Left lung (tissue), 10 donors: ENCODE data around the gene MYO18B. TPM values are rescaled to one million over a fixed set of nuclear protein-coding genes. Genes with fewer than 3 reads are reported as not detected.

Source experiments
- ATAC-seq: fragments of 200-7000 bp; cut with Tn5 transposase; one replicate; pipeline ENCODE4 v1.9.1; 2020; ENCODE audit warnings: moderate library complexity
- DNase-seq, 4 donors: peaks; one replicate each; pipeline ENCODE4 v3.0.0-alpha.2; 2013 to 2020
- H3K27ac ChIP-seq, 2 donors: fragments of 200-600 bp; sonication (generic) in 1 of 2; one replicate each; pipeline versions ENCODE4 v1.5.0 to v1.8.0; 2020 to 2021
- H3K27me3 ChIP-seq, 2 donors: fragments of 200-600 bp; sonication (generic) in 1 of 2; one replicate each; pipeline versions ENCODE4 v1.5.0 to v1.8.0; 2020 to 2021
- H3K36me3 ChIP-seq, 2 donors: fragments of 200-600 bp; sonication (generic) in 1 of 2; one replicate each; pipeline versions ENCODE4 v1.5.0 to v1.8.0; 2020 to 2021
- H3K4me1 ChIP-seq, 2 donors: fragments of 200-600 bp; one replicate each; pipeline ENCODE4 v1.8.0; 2021
- H3K4me3 ChIP-seq, 2 donors: fragments of 200-600 bp; sonication (generic) in 1 of 2; one replicate each; pipeline versions ENCODE4 v1.5.0 to v1.8.0; 2020 to 2021; ENCODE audit warnings: mild to moderate bottlenecking in 1 of 2
- H3K9me3 ChIP-seq, 2 donors: fragments of 200-600 bp; sonication (generic) in 1 of 2; one replicate each; pipeline versions ENCODE4 v1.5.0 to v1.8.0; 2020 to 2021
- CTCF ChIP-seq, 2 donors: fragments of 200-600 bp; sonication (generic) in 1 of 2; IDR thresholded peaks; one replicate each; pipeline versions ENCODE4 v1.5.0 to v1.8.0; 2021; ENCODE audit warnings: antibody characterized with exemption in 2 of 2
- intact Hi-C, 2 donors: fragments of 100-400 bp; cut with DNase I; formaldehyde crosslinking; loops; one replicate each; pipeline versions ENCODE4 v1.11.2 to v1.14.2; 2022
- polyA plus RNA-seq, 6 donors: library from polyadenylated mRNA; unstranded; fragments of 120-200 nt; gene quantifications; one replicate each; pipeline ENCODE4 v1.2.1, GENCODE V29; 2013; ENCODE audit not compliant: insufficient read length in 6 of 6
- total RNA-seq, 2 donors: library from RNA; stranded (reverse); fragmentation: NEBNext Ultra II Directional; extraction: Animal tissue kit (Norgen Biotek cat#: 25700); gene quantifications; one replicate each; pipeline ENCODE4 v1.2.1, GENCODE V29; 2021
- donor health status: DM: no; HTN: yes; CAD: no.
- donor health status: DM: no; HTN: no; CAD: no.

MYO18B gene
- total and polyA plus RNA-seq, 8 donors, result 0.06 to 0.37 (median 0.15) TPM

GRCh38 chr22:25848954-25849353 lies 107.0 kb downstream of the MYO18B start:
- Histone ChIP-seq H3K4me1 (no peaks in the 10 kb centered on the region), H3K36me3 (no peaks in the 10 kb centered on the region), H3K27me3 (peaks cover 0 to 22% of the 10 kb centered on the region in 2 donors), H3K27ac (no peak overlapping the region), H3K4me3 (no peak overlapping the region), H3K9me3 (no peaks in the 10 kb centered on the region)
- intact Hi-C loops, result no loop called here
- DNase-seq (no peak), ATAC-seq (no peak)
- no peak for TF ChIP-seq CTCF (IDR thresholded peaks at IDR 0.05)

GRCh38 chr22:25849522-25849921 lies 107.5 kb downstream of the MYO18B start:
- Histone ChIP-seq H3K9me3 (no peaks in the 10 kb centered on the region), H3K27me3 (peaks cover 0 to 18% of the 10 kb centered on the region in 2 donors), H3K27ac (no peak overlapping the region), H3K36me3 (no peaks in the 10 kb centered on the region), H3K4me3 (no peak overlapping the region), H3K4me1 (no peaks in the 10 kb centered on the region)
- TF ChIP-seq CTCF (IDR thresholded peaks at IDR 0.05), result no peak
- DNase-seq (no peak), ATAC-seq (no peak)
- intact Hi-C loops, result no loop called here

GRCh38 chr22:25852223-25852622 lies 110.2 kb downstream of the MYO18B start:
- H3K27me3 ChIP-seq, result peaks cover 0 to 26% of the 10 kb centered on the region in 2 donors
- DNase-seq, result no peak
- no peak for ATAC-seq
- no peak overlapping the region for H3K4me3 ChIP-seq
- no peaks in the 10 kb centered on the region for H3K36me3 ChIP-seq
- no peak for TF ChIP-seq CTCF (IDR thresholded peaks at IDR 0.05)
- no peaks in the 10 kb centered on the region for H3K4me1 ChIP-seq
- intact Hi-C loops, result no loop called here
- no peaks in the 10 kb centered on the region for H3K9me3 ChIP-seq
- no peak overlapping the region for H3K27ac ChIP-seq

- intact Hi-C loops, result no loop called here
- DNase-seq (no peak), ATAC-seq (no peak)
- Histone ChIP-seq H3K9me3 (no peaks in the 10 kb centered on the region), H3K4me1 (no peaks in the 10 kb centered on the region), H3K27ac (no peak overlapping the region), H3K4me3 (no peak overlapping the region), H3K27me3 (peaks cover 0 to 31% of the 10 kb centered on the region in 2 donors), H3K36me3 (no peaks in the 10 kb centered on the region)
- no peak for TF ChIP-seq CTCF (IDR thresholded peaks at IDR 0.05)
Measured at GRCh38 chr22:25853078-25853477, 111.1 kb downstream of the MYO18B start.

- H3K4me1 ChIP-seq, result no peaks in the 10 kb centered on the region
- H3K9me3 ChIP-seq, result no peaks in the 10 kb centered on the region
- ATAC-seq (no peak), DNase-seq (no peak)
- intact Hi-C loops, result no loop called here
- no peak overlapping the region for H3K4me3 ChIP-seq
- H3K36me3 ChIP-seq, result no peaks in the 10 kb centered on the region
- peaks cover 0 to 31% of the 10 kb centered on the region in 2 donors for H3K27me3 ChIP-seq
- H3K27ac ChIP-seq, result no peak overlapping the region
- TF ChIP-seq CTCF (IDR thresholded peaks at IDR 0.05), result no peak
Measured at GRCh38 chr22:25853501-25854284, 111.7 kb downstream of the MYO18B start.
